Left lung (tissue), 10 donors: ENCODE measurements around the gene RAI14. TPM values are rescaled to one million over a fixed set of nuclear protein-coding genes. Genes with fewer than 3 reads are reported as not detected.
A peak's percentile ranks its signal among the peaks of the same experiment; 100 is the strongest.

Experiments
- ATAC-seq: fragments of 200-7000 bp; cut with Tn5 transposase; one replicate; pipeline ENCODE4 v1.9.1; 2020; ENCODE audit warnings: moderate library complexity
- DNase-seq, 4 donors: peaks; one replicate each; pipeline ENCODE4 v3.0.0-alpha.2; 2013 to 2020
- H3K27ac ChIP-seq, 2 donors: fragments of 200-600 bp; sonication (generic) in 1 of 2; one replicate each; pipeline versions ENCODE4 v1.5.0 to v1.8.0; 2020 to 2021
- H3K27me3 ChIP-seq, 2 donors: fragments of 200-600 bp; sonication (generic) in 1 of 2; one replicate each; pipeline versions ENCODE4 v1.5.0 to v1.8.0; 2020 to 2021
- H3K36me3 ChIP-seq, 2 donors: fragments of 200-600 bp; sonication (generic) in 1 of 2; one replicate each; pipeline versions ENCODE4 v1.5.0 to v1.8.0; 2020 to 2021
- H3K4me1 ChIP-seq, 2 donors: fragments of 200-600 bp; one replicate each; pipeline ENCODE4 v1.8.0; 2021
- H3K4me3 ChIP-seq, 2 donors: fragments of 200-600 bp; sonication (generic) in 1 of 2; one replicate each; pipeline versions ENCODE4 v1.5.0 to v1.8.0; 2020 to 2021; ENCODE audit warnings: mild to moderate bottlenecking in 1 of 2
- H3K9me3 ChIP-seq, 2 donors: fragments of 200-600 bp; sonication (generic) in 1 of 2; one replicate each; pipeline versions ENCODE4 v1.5.0 to v1.8.0; 2020 to 2021
- intact Hi-C, 2 donors: fragments of 100-400 bp; cut with DNase I; formaldehyde crosslinking; loops; one replicate each; pipeline versions ENCODE4 v1.11.2 to v1.14.2; 2022
- polyA plus RNA-seq, 6 donors: library from polyadenylated mRNA; unstranded; fragments of 120-200 nt; gene quantifications; one replicate each; pipeline ENCODE4 v1.2.1, GENCODE V29; 2013; ENCODE audit not compliant: insufficient read length in 6 of 6
- total RNA-seq, 2 donors: library from RNA; stranded (reverse); fragmentation: NEBNext Ultra II Directional; extraction: Animal tissue kit (Norgen Biotek cat#: 25700); gene quantifications; one replicate each; pipeline ENCODE4 v1.2.1, GENCODE V29; 2021
- TF ChIP-seq, protein P1 (sequence below), 2 donors: fragments of 200-600 bp; sonication (generic) in 1 of 2; IDR thresholded peaks; one replicate each; pipeline versions ENCODE4 v1.5.0 to v1.8.0; 2021; ENCODE audit warnings: antibody characterized with exemption in 2 of 2
- donor health status: DM: no; HTN: yes; CAD: no.
- donor health status: DM: no; HTN: no; CAD: no.

Gene RAI14
- total and polyA plus RNA-seq, 8 donors: 48.4 to 109 (median 53.8) TPM

GRCh38 chr5:34709861-34710673 lies 53.9 kb downstream of the RAI14 start:
- no peak for ATAC-seq

GRCh38 chr5:34712565-34712964 lies 56.4 kb downstream of the RAI14 start:
- TF ChIP-seq, protein P1, sequence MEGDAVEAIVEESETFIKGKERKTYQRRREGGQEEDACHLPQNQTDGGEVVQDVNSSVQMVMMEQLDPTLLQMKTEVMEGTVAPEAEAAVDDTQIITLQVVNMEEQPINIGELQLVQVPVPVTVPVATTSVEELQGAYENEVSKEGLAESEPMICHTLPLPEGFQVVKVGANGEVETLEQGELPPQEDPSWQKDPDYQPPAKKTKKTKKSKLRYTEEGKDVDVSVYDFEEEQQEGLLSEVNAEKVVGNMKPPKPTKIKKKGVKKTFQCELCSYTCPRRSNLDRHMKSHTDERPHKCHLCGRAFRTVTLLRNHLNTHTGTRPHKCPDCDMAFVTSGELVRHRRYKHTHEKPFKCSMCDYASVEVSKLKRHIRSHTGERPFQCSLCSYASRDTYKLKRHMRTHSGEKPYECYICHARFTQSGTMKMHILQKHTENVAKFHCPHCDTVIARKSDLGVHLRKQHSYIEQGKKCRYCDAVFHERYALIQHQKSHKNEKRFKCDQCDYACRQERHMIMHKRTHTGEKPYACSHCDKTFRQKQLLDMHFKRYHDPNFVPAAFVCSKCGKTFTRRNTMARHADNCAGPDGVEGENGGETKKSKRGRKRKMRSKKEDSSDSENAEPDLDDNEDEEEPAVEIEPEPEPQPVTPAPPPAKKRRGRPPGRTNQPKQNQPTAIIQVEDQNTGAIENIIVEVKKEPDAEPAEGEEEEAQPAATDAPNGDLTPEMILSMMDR (IDR thresholded peaks at IDR 0.05): no peak
- no peak for ATAC-seq
- H3K27me3 ChIP-seq: no peaks in the 10 kb centered on the region
- intact Hi-C loops: no loop called here
- no peaks in the 10 kb centered on the region for H3K36me3 ChIP-seq
- H3K27ac ChIP-seq: no peak overlapping the region
- no peak overlapping the region for H3K4me3 ChIP-seq
- no peak for DNase-seq
- H3K4me1 ChIP-seq: peaks cover 0 to 11% of the 10 kb centered on the region in 2 donors
- H3K9me3 ChIP-seq: no peaks in the 10 kb centered on the region

More at GRCh38 chr5:34709861-34710673, 53.9 kb downstream of the RAI14 start:
- no peak overlapping the region for H3K4me3 ChIP-seq
- no peaks in the 10 kb centered on the region for H3K27me3 ChIP-seq
- H3K27ac ChIP-seq: no peak overlapping the region
- H3K36me3 ChIP-seq: no peaks in the 10 kb centered on the region
- TF ChIP-seq, protein P1 (IDR thresholded peaks at IDR 0.05): no peak
- intact Hi-C loops: no loop called here
- H3K4me1 ChIP-seq: peaks cover 0 to 5% of the 10 kb centered on the region in 2 donors
- DNase-seq: no peak
- no peaks in the 10 kb centered on the region for H3K9me3 ChIP-seq

DNA sequence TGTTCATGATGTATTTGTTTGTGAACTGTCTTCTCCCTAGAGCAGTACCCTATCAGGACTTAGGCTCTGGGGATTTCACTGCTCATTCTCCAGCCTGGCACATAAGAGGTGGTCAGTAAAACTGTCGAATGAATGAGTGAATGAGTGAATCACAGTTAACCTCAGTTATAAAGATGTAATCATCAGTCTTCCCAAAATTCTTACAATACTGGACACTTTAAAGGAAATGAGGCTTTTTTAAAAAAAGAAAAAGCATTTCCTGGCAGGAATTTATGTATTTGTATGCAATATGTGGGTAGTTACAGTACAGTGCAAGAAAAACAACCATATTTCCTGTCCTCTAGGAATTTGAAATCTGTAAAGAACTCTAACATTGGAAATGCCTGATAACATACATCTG lies 59.6 kb downstream of the RAI14 start:
- no peak for DNase-seq
- Histone ChIP-seq H3K4me1 (peaks cover 0 to 7% of the 10 kb centered on the region in 2 donors), H3K27me3 (no peaks in the 10 kb centered on the region), H3K27ac (no peak overlapping the region), H3K36me3 (no peaks in the 10 kb centered on the region), H3K9me3 (no peaks in the 10 kb centered on the region), H3K4me3 (no peak overlapping the region)
- ATAC-seq: no peak
- intact Hi-C loops: no loop called here
- TF ChIP-seq, protein P1 (IDR thresholded peaks at IDR 0.05): no peak

- H3K27ac ChIP-seq: no peak overlapping the region
- no peak for ATAC-seq
- TF ChIP-seq, protein P1 (IDR thresholded peaks at IDR 0.05): no peak
- no peak for DNase-seq
- no peaks in the 10 kb centered on the region for H3K36me3 ChIP-seq
- H3K27me3 ChIP-seq: no peaks in the 10 kb centered on the region
- H3K4me3 ChIP-seq: no peak overlapping the region
- H3K9me3 ChIP-seq: no peaks in the 10 kb centered on the region
- intact Hi-C loops: no loop called here
- peaks cover 0 to 7% of the 10 kb centered on the region in 2 donors for H3K4me1 ChIP-seq
These were observed 60.9 kb downstream of the RAI14 start for GRCh38 chr5:34716986-34717385.

DNA sequence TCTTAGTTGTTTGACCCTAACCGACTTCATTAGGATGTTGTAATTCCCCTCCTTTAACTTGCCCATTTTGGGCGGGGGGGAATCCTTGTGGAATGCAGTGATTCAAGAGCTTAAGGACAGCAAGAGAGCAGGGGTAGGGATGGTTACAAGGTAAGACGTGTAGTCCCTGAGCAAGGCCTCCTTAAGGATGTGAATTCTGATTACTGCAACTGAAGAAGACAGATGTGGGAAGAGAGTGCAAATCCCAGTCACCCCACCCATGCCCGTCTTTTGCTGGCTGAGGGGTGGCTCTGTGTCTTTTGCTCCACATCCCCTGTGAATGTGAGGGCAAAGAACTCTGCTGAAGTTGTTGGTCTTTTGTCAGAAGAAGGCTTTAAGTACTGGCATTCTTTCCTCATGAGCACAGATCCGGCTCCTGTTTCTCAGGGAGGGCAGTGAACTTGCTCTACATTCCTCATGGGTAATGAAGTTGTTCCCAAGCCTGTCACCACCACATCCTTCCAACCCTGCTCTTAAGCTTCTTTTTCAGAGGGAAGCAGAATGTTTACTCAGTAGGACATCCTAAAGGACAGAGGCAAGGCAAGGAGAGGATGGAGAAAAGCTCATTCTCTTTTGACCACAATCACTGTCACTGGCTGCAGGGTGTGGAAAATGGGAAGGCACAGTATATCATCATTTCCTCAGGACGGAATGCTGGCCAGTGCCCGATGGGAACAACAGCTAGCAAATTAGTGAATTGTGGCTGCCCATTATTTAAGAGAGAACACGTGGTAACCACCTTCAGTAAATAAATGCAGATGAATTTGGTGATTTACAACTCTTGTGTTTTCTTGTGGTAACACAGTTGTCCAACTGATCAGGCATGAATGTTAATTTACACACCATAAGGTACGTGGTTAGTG lies 61.5 kb downstream of the RAI14 start:
- Histone ChIP-seq H3K4me1 (peaks cover 0 to 7% of the 10 kb centered on the region in 2 donors), H3K27me3 (no peaks in the 10 kb centered on the region), H3K27ac (peak overlapping the region in 1 of 2 donors; percentile 4), H3K9me3 (no peaks in the 10 kb centered on the region), H3K36me3 (no peaks in the 10 kb centered on the region), H3K4me3 (no peak overlapping the region)
- DNase-seq (peak in 1 of 4 donors; percentile 56), ATAC-seq (peak; percentile 84)
- TF ChIP-seq, protein P1 (IDR thresholded peaks at IDR 0.05): no peak
- intact Hi-C loops: no loop called here
